IPS-15b (cell line): Measurements from ENCODE around the gene UBASH3A.

Experiments
- H3K27me3 ChIP-seq: one replicate; pipeline ENCODE4 v1.6.1; 2013; ENCODE audit warnings: low read length; ENCODE audit not compliant: control insufficient read depth, insufficient read depth
- H3K36me3 ChIP-seq: one replicate; pipeline ENCODE4 v1.6.1; 2013; ENCODE audit warnings: low read length; ENCODE audit not compliant: control insufficient read depth, insufficient read depth
- H3K4me1 ChIP-seq: one replicate; pipeline ENCODE4 v1.6.1; 2013; ENCODE audit warnings: mild to moderate bottlenecking, low read length; ENCODE audit not compliant: control insufficient read depth, insufficient read depth
- H3K4me3 ChIP-seq: one replicate; pipeline ENCODE4 v1.5.1; 2013; ENCODE audit warnings: low read depth, low read length
- H3K9ac ChIP-seq: one replicate; pipeline ENCODE4 v1.6.1; 2013; ENCODE audit warnings: low read depth, mild to moderate bottlenecking, low read length
- H3K9me3 ChIP-seq: one replicate; pipeline ENCODE4 v1.6.1; 2013; ENCODE audit warnings: mild to moderate bottlenecking, low read length; ENCODE audit not compliant: control insufficient read depth, insufficient read depth

Gene UBASH3A

GRCh38 chr21:42480736-42481135 lies 77.0 kb downstream of the UBASH3A start:
- Histone ChIP-seq H3K36me3 (no peaks in the 10 kb centered on the region), H3K9ac (no peak overlapping the region), H3K27me3 (no peaks in the 10 kb centered on the region)

GRCh38 chr21:42481169-42481568 lies 77.5 kb downstream of the UBASH3A start:
- Histone ChIP-seq H3K36me3 (no peaks in the 10 kb centered on the region), H3K4me3 (no peak overlapping the region), H3K4me1 (no peaks in the 10 kb centered on the region), H3K9ac (no peak overlapping the region), H3K9me3 (no peaks in the 10 kb centered on the region), H3K27me3 (no peaks in the 10 kb centered on the region)

More at GRCh38 chr21:42480736-42481135, 77.0 kb downstream of the UBASH3A start:
- H3K4me1 ChIP-seq: no peaks in the 10 kb centered on the region
- H3K4me3 ChIP-seq: no peak overlapping the region
- no peaks in the 10 kb centered on the region for H3K9me3 ChIP-seq

- no peak overlapping the region for H3K9ac ChIP-seq
- H3K4me1 ChIP-seq: no peaks in the 10 kb centered on the region
- H3K9me3 ChIP-seq: no peaks in the 10 kb centered on the region
- H3K36me3 ChIP-seq: no peaks in the 10 kb centered on the region
- H3K4me3 ChIP-seq: no peak overlapping the region
- H3K27me3 ChIP-seq: no peaks in the 10 kb centered on the region
Observed at GRCh38 chr21:42484966-42485365, 81.3 kb downstream of the UBASH3A start.

GRCh38 chr21:42486072-42486471 lies 82.4 kb downstream of the UBASH3A start:
- Histone ChIP-seq H3K9ac (no peak overlapping the region), H3K27me3 (no peaks in the 10 kb centered on the region), H3K36me3 (no peaks in the 10 kb centered on the region), H3K4me1 (no peaks in the 10 kb centered on the region), H3K9me3 (no peaks in the 10 kb centered on the region), H3K4me3 (no peak overlapping the region)

GRCh38 chr21:42486531-42486930 lies 82.8 kb downstream of the UBASH3A start:
- Histone ChIP-seq H3K27me3 (no peaks in the 10 kb centered on the region), H3K9me3 (no peaks in the 10 kb centered on the region), H3K4me3 (no peak overlapping the region), H3K9ac (no peak overlapping the region), H3K36me3 (no peaks in the 10 kb centered on the region), H3K4me1 (no peaks in the 10 kb centered on the region)

GRCh38 chr21:42489006-42489563 lies 85.4 kb downstream of the UBASH3A start:
- no peaks in the 10 kb centered on the region for H3K9me3 ChIP-seq
- H3K27me3 ChIP-seq: no peaks in the 10 kb centered on the region
- H3K9ac ChIP-seq: no peak overlapping the region
- peaks cover 6% of the 10 kb centered on the region for H3K4me1 ChIP-seq
- no peak overlapping the region for H3K4me3 ChIP-seq
- no peaks in the 10 kb centered on the region for H3K36me3 ChIP-seq

GRCh38 chr21:42489991-42490390 lies 86.3 kb downstream of the UBASH3A start:
- H3K4me1 ChIP-seq: peaks cover 6% of the 10 kb centered on the region
- H3K27me3 ChIP-seq: peaks cover 2% of the 10 kb centered on the region
- no peaks in the 10 kb centered on the region for H3K36me3 ChIP-seq
- H3K4me3 ChIP-seq: no peak overlapping the region
- H3K9ac ChIP-seq: no peak overlapping the region
- H3K9me3 ChIP-seq: no peaks in the 10 kb centered on the region

GRCh38 chr21:42490720-42491119 lies 87.0 kb downstream of the UBASH3A start:
- Histone ChIP-seq H3K9me3 (no peaks in the 10 kb centered on the region), H3K9ac (no peak overlapping the region), H3K36me3 (no peaks in the 10 kb centered on the region), H3K4me1 (peaks cover 6% of the 10 kb centered on the region), H3K27me3 (peaks cover 7% of the 10 kb centered on the region), H3K4me3 (no peak overlapping the region)

- Histone ChIP-seq H3K4me1 (peaks cover 6% of the 10 kb centered on the region), H3K27me3 (peaks cover 7% of the 10 kb centered on the region), H3K9me3 (no peaks in the 10 kb centered on the region), H3K9ac (no peak overlapping the region), H3K36me3 (no peaks in the 10 kb centered on the region), H3K4me3 (no peak overlapping the region)
Observed at GRCh38 chr21:42491328-42491727, 87.6 kb downstream of the UBASH3A start.

GRCh38 chr21:42492201-42492600 lies 88.5 kb downstream of the UBASH3A start:
- no peaks in the 10 kb centered on the region for H3K9me3 ChIP-seq
- H3K27me3 ChIP-seq: peaks cover 7% of the 10 kb centered on the region
- no peak overlapping the region for H3K9ac ChIP-seq
- no peak overlapping the region for H3K4me3 ChIP-seq
- peaks cover 6% of the 10 kb centered on the region for H3K4me1 ChIP-seq
- H3K36me3 ChIP-seq: no peaks in the 10 kb centered on the region

GRCh38 chr21:42493109-42494060 lies 89.7 kb downstream of the UBASH3A start:
- no peak overlapping the region for H3K9ac ChIP-seq
- no peaks in the 10 kb centered on the region for H3K36me3 ChIP-seq
- peaks cover 6% of the 10 kb centered on the region for H3K4me1 ChIP-seq
- H3K9me3 ChIP-seq: no peaks in the 10 kb centered on the region
- peaks cover 7% of the 10 kb centered on the region for H3K27me3 ChIP-seq
- H3K4me3 ChIP-seq: no peak overlapping the region

GRCh38 chr21:42495027-42495426 lies 91.3 kb downstream of the UBASH3A start:
- Histone ChIP-seq H3K9me3 (no peaks in the 10 kb centered on the region), H3K4me1 (peaks cover 6% of the 10 kb centered on the region), H3K27me3 (peaks cover 7% of the 10 kb centered on the region), H3K4me3 (peak overlapping the region; percentile 87), H3K36me3 (no peaks in the 10 kb centered on the region), H3K9ac (no peak overlapping the region)
